NCI-H774 (cell line): ENCODE results near the gene HBQ1.
"Not testable (repeated sequence)": the region's sequence is repeated elsewhere in the genome, so short reads cannot be mapped to it uniquely, and the experiment has no call there.

ENCODE experiments used
- DNase-seq: peaks from one replicate; lab custom pipeline; 2025; lab: John Stamatoyannopoulos, UW

HBQ1 gene

GRCh38 chr16:160691-161190, 19.5 kb upstream of the HBQ1 start:
- no peak for DNase-seq

- DNase-seq, result no peak
Measured at GRCh38 chr16:162271-162991, 17.8 kb upstream of the HBQ1 start.

- not testable (repeated sequence) for DNase-seq
Measured at GRCh38 chr16:163139-163538, 17.1 kb upstream of the HBQ1 start.

- not testable (repeated sequence) for DNase-seq
Measured at GRCh38 chr16:163696-164095, 16.6 kb upstream of the HBQ1 start.

GRCh38 chr16:164134-164823, 16.0 kb upstream of the HBQ1 start:
- DNase-seq, result not testable (repeated sequence)

GRCh38 chr16:164827-165538, 15.3 kb upstream of the HBQ1 start:
- no peak for DNase-seq

GRCh38 chr16:165539-166374, 14.5 kb upstream of the HBQ1 start, which contains the start of gene HBM:
HBM (plus strand) TSS chr16:165978; CDS start chr16:165998, 20 bp downstream.
- DNase-seq, result no peak

- no peak for DNase-seq
Measured at GRCh38 chr16:166375-167121, 13.7 kb upstream of the HBQ1 start.

GRCh38 chr16:167122-167690, 13.1 kb upstream of the HBQ1 start:
- DNase-seq, result no peak

GRCh38 chr16:168424-168823, 11.8 kb upstream of the HBQ1 start:
- no peak for DNase-seq

GRCh38 chr16:169014-169413, 11.2 kb upstream of the HBQ1 start:
- DNase-seq, result no peak

- not testable (repeated sequence) for DNase-seq
Measured at GRCh38 chr16:170088-170507, 10.2 kb upstream of the HBQ1 start.

GRCh38 chr16:170788-171187, 9.5 kb upstream of the HBQ1 start:
- DNase-seq, result no peak

- DNase-seq, result not testable (repeated sequence)
Measured at GRCh38 chr16:172374-172941, 7.8 kb upstream of the HBQ1 start, which contains the start of gene HBA2. HBA2 (plus strand) TSS chr16:172876; CDS start chr16:172913, 37 bp downstream.

- not testable (repeated sequence) for DNase-seq
Measured at GRCh38 chr16:173211-173854, 6.9 kb upstream of the HBQ1 start.

GRCh38 chr16:173928-174769, 6.1 kb upstream of the HBQ1 start:
- DNase-seq, result not testable (repeated sequence)

- no peak for DNase-seq
Measured at GRCh38 chr16:175011-175949, 5.0 kb upstream of the HBQ1 start.
